Vagina (tissue), 2 donors: ENCODE results near the gene IL36A.

ENCODE experiments used
- CTCF ChIP-seq, 3 experiments: fragments of 450-650 bp in 2 of 3; fragments of 200-600 bp in 1 of 3; sonication (generic) in 1 of 3; IDR thresholded peaks; one replicate each; pipeline ENCODE4 v1.5.1; 2017 to 2019; ENCODE audit warnings: antibody characterized with exemption in 3 of 3, mild to moderate bottlenecking in 2 of 3, moderate library complexity in 2 of 3
- POLR2AphosphoS5 ChIP-seq, 2 donors: sonication (generic); formaldehyde crosslinking; IDR thresholded peaks; one replicate each; pipeline ENCODE4 v1.9.0; 2017; ENCODE audit warnings: antibody characterized with exemption in 2 of 2, mild to moderate bottlenecking in 2 of 2, low read depth in 1 of 2; ENCODE audit not compliant: insufficient read depth in 1 of 2

- no peak for TF ChIP-seq CTCF (IDR thresholded peaks at IDR 0.05)
- TF ChIP-seq POLR2AphosphoS5 (IDR thresholded peaks at IDR 0.05; ENCODE audit: insufficient read depth in 1 of 2, low read depth in 1 of 2): no peak
Observed at GRCh38 chr2:112960230-112960825, 44.9 kb upstream of the IL36A start.
